ENCODE measurements around the gene ABI3.
"Not testable (repeated sequence)": the region's sequence is repeated elsewhere in the genome, so short reads cannot be mapped to it uniquely, and the experiment has no call there.

The ABI3 gene, protein sequence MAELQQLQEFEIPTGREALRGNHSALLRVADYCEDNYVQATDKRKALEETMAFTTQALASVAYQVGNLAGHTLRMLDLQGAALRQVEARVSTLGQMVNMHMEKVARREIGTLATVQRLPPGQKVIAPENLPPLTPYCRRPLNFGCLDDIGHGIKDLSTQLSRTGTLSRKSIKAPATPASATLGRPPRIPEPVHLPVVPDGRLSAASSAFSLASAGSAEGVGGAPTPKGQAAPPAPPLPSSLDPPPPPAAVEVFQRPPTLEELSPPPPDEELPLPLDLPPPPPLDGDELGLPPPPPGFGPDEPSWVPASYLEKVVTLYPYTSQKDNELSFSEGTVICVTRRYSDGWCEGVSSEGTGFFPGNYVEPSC

DNA sequence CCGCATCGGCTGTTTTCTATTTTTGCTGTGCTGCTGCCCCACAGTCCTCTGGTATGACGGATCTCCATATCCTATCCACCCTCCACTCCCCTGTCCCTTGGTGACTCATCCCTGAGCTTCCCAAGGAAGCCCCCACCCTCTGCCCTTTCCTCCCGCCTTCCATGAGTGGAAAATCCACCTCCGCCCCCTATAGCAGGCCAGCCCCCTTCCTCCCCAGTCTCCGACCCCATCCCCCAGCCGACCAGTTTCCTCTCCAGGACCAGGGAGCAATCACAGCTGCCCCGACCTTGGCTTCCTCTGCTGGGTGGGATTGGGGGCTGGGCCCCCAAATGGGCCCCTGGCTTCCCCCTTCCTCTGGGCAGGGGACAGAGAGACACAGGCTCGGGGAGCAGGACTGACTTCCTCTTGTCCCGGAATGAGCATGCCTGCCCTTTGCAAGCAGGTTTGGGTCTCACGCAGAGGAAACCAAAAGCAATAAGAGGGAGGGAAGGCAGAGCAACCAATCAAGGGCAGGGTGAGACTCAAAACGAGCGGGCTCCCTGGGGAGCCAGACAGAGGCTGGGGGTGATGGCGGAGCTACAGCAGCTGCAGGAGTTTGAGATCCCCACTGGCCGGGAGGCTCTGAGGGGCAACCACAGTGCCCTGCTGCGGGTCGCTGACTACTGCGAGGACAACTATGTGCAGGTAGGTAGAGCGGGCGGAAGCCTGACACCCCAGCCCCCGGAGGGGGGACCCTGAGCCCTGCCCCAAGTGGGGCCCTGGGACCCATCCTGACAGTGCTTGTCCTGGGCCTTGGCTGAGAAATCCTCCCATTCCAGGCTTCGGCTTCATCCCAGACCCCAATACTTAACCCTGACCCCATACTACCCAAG lies at the start of gene ABI3, which contains the start of gene GNGT2:
Gene ABI3 (plus strand): TSS at position 550 of the 872 bp plus-strand sequence. CDS start 18 bp downstream, at position 568.
Gene GNGT2 (minus strand): TSS at position 417 of the 872 bp plus-strand sequence. CDS start 3,152 bp downstream, outside the sequence.
- no peak for DNase-seq

- no peak for DNase-seq
These were observed 47.6 kb upstream of the ABI3 start for GRCh38 chr17:49162866-49163265.

DNA sequence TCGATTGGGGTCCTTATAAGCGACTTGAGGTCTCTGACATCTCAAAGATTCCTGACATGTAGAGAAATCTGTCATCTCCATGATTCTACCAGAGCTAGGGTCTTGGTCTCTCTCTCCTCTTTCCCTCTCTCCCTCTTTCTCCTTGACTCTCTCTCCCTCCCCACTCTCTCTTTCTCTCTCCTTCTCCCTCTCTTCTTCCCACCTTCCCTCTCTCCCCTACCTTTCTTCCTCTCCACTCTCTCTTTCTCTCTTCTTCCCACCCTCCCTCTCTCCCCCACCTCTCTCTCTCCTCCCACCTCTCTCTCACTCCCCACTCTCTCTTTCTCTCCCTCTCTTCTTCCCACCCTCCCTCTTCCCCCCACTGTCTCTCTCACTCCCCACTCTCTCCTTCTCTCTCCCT lies 45.4 kb upstream of the ABI3 start:
- DNase-seq = no peak

DNA sequence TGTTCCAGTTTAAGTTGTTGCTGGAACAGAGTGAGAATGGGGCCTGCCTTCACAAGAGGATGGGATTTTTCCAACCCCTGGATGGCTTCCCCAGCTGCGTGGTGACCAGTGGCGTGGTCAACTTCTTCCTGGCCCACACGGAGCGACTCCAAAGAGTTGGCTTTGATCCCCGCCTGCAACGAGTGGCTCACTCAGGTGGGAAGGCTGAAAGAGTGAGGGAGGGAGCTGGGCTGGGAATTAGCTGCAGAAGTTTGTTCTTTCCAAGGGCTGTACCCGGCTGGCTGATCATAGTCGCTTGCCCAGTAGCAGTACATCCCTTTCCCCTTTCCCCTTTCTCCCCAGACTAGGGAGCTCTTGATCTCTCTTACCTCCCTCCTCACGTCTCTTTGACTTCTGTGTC lies 41.8 kb upstream of the ABI3 start:
- no peak for DNase-seq

DNA sequence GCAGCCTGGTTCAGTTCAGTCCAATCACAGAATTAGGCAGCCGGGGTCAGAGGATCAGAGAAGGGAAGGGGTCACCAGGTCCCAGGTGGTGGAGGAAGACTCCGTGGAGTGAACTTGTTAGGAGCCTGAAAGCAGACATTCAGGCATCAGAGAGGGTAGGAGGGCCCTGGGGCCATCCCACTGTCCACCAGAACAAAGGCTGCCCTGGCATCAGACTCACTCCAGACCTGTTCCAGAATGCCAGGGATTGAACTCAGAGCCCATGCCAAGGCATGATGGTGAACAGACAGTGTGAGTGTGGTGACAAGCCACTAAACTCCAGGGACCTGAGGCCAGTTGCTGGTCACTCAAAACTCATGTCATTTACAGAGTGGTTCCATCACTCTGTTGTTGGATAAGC lies 40.3 kb upstream of the ABI3 start:
- no peak for DNase-seq

DNA sequence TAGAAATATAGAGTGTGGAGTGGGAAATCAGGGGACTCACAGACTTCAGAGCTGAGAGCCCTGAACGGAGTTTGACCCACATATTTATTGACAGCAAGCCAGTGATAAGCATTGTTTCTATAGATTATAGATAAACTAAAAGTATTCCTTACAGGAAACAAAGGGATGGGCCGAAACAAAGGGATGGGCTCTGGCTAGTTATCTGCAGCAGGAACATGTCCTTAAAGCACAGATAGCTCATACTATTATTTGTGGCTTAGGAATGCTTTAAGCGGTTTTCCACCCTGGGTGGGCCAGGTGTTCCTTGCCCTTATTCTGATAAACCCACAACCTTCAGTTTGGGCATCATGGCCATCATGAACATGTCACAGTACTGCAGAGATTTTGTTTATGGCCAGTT lies 39.8 kb upstream of the ABI3 start:
- not testable (repeated sequence) for DNase-seq

- DNase-seq = not testable (repeated sequence)
These were observed 34.5 kb upstream of the ABI3 start for GRCh38 chr17:49175978-49176377.

GRCh38 chr17:49180303-49180702 lies 30.2 kb upstream of the ABI3 start:
- DNase-seq = no peak

GRCh38 chr17:49180998-49181635 lies 29.4 kb upstream of the ABI3 start:
- DNase-seq = no peak

- no peak for DNase-seq
These were observed 27.2 kb upstream of the ABI3 start for GRCh38 chr17:49183341-49183740.

- no peak for DNase-seq
These were observed 26.7 kb upstream of the ABI3 start for GRCh38 chr17:49183801-49184200.

GRCh38 chr17:49184522-49184921 lies 26.0 kb upstream of the ABI3 start:
- DNase-seq = not testable (repeated sequence)

DNA sequence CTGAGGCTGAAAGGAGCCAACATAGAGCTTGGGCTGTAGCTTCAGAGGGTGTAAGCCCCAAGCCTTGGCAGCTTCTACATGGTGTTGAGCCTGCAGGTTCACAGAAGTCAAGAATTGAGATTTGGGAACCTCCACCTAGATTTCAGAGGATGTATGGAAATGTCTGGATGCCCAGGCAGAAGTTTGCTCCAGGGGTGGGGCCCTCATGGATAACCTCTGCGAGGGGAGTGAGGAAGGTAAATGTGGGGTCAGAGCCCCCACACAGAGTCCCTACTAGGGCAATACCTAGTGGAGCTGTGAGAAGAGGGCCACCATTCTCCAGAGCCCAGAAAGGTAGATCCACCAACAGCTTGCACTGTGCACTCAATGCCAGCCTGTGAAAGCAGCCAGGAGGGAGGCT lies 25.1 kb upstream of the ABI3 start:
- DNase-seq = not testable (repeated sequence)

GRCh38 chr17:49187301-49187700 lies 23.2 kb upstream of the ABI3 start:
- DNase-seq = no peak

DNA sequence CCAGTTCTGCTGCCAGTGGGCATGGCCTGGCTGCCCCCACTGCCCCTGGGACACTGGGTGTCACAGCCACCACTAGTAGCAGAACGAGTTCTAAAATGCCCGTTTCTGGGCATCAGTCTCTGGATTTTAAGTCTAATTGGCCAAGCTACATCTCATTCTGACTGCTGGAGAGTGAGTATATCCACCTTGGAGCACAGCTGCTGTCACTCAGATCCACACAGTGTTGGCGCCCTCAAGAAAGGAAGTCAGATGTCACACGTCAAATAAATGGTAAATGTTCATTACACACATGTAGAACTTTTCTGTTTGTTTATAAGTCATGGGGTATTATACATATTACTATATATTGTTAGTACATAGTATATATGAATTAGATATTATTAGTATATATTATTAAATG lies 19.6 kb upstream of the ABI3 start:
- no peak for DNase-seq

- peak; percentile 71 for DNase-seq
These were observed 19.0 kb upstream of the ABI3 start for GRCh38 chr17:49191409-49191916.

- DNase-seq = peak; percentile 71
These were observed 18.4 kb upstream of the ABI3 start for GRCh38 chr17:49191917-49192741.

- peak; percentile 32 for DNase-seq
These were observed 16.8 kb upstream of the ABI3 start for GRCh38 chr17:49193513-49194296.

- no peak for DNase-seq
These were observed 16.3 kb upstream of the ABI3 start for GRCh38 chr17:49194297-49194607.

GRCh38 chr17:49195751-49196150 lies 14.8 kb upstream of the ABI3 start:
- no peak for DNase-seq

GRCh38 chr17:49196520-49196919 lies 14.0 kb upstream of the ABI3 start:
- DNase-seq = no peak

Data from GF-D8 (cell line).